Upper lobe of right lung (tissue), 1 donor: ENCODE data around the gene DNAJC10. TPM values are rescaled to one million over a fixed set of nuclear protein-coding genes. Genes with fewer than 3 reads are reported as not detected.

Experiments used
- ATAC-seq: fragments of 200-7000 bp; cut with Tn5 transposase; one replicate; pipeline ENCODE4 v1.9.1; 2020; ENCODE audit warnings: mild to moderate bottlenecking, moderate library complexity
- DNase-seq: peaks from one replicate; pipeline ENCODE4 v3.0.0-alpha.2; 2020
- H3K27ac ChIP-seq: fragments of 200-600 bp; one replicate; pipeline ENCODE4 v1.8.0; 2022
- H3K27me3 ChIP-seq: fragments of 200-600 bp; one replicate; pipeline ENCODE4 v1.8.0; 2022; ENCODE audit warnings: mild to moderate bottlenecking
- H3K36me3 ChIP-seq: fragments of 200-600 bp; one replicate; pipeline ENCODE4 v1.8.0; 2022
- H3K4me1 ChIP-seq: fragments of 200-600 bp; one replicate; pipeline ENCODE4 v1.8.0; 2022
- H3K4me3 ChIP-seq: fragments of 200-600 bp; one replicate; pipeline ENCODE4 v1.8.0; 2022; ENCODE audit warnings: mild to moderate bottlenecking
- H3K9me3 ChIP-seq: fragments of 200-600 bp; one replicate; pipeline ENCODE4 v1.8.0; 2022
- CTCF ChIP-seq: fragments of 200-600 bp; IDR thresholded peaks from one replicate; pipeline ENCODE4 v1.8.0; 2022; ENCODE audit warnings: antibody characterized with exemption
- intact Hi-C: fragments of 100-400 bp; cut with DNase I; formaldehyde crosslinking; loops from one replicate; pipeline ENCODE4 v1.11.0; 2022
- total RNA-seq: library from RNA; stranded (reverse); fragmentation: NEBNext Ultra II Directional; extraction: Animal tissue kit (Norgen Biotek cat#: 25700); gene quantifications from one replicate; pipeline ENCODE4 v1.2.1, GENCODE V29; 2021
- donor health status: DM: no; HTN: yes; CAD: no; lungs with severe emphysema.

Gene DNAJC10
- total RNA-seq, 1 donor from 2014 or later: 79.9 TPM

GRCh38 chr2:182804128-182804527 lies 88.1 kb downstream of the DNAJC10 start:
- intact Hi-C loops: no loop called here
- no peaks in the 10 kb centered on the region for H3K9me3 ChIP-seq
- no peaks in the 10 kb centered on the region for H3K36me3 ChIP-seq
- no peak overlapping the region for H3K4me3 ChIP-seq
- TF ChIP-seq CTCF: no peak
- peaks cover 5% of the 10 kb centered on the region for H3K27me3 ChIP-seq
- DNase-seq (no peak), ATAC-seq (no peak)
- no peaks in the 10 kb centered on the region for H3K4me1 ChIP-seq
- no peak overlapping the region for H3K27ac ChIP-seq

GRCh38 chr2:182807319-182807718 lies 91.3 kb downstream of the DNAJC10 start:
- no peak overlapping the region for H3K27ac ChIP-seq
- H3K36me3 ChIP-seq: no peaks in the 10 kb centered on the region
- H3K4me3 ChIP-seq: no peak overlapping the region
- intact Hi-C loops: no loop called here
- no peaks in the 10 kb centered on the region for H3K4me1 ChIP-seq
- no peaks in the 10 kb centered on the region for H3K9me3 ChIP-seq
- no peak for TF ChIP-seq CTCF
- DNase-seq (no peak), ATAC-seq (no peak)
- no peaks in the 10 kb centered on the region for H3K27me3 ChIP-seq

- Histone ChIP-seq H3K4me3 (no peak overlapping the region), H3K36me3 (no peaks in the 10 kb centered on the region), H3K9me3 (no peaks in the 10 kb centered on the region), H3K27me3 (no peaks in the 10 kb centered on the region), H3K27ac (no peak overlapping the region), H3K4me1 (no peaks in the 10 kb centered on the region)
- intact Hi-C loops: no loop called here
- DNase-seq (no peak), ATAC-seq (no peak)
- TF ChIP-seq CTCF: no peak
These were observed 94.0 kb downstream of the DNAJC10 start for GRCh38 chr2:182810087-182810486.

- ATAC-seq: peak; percentile 20
- no peak for TF ChIP-seq CTCF
- intact Hi-C loops: no loop called here
- H3K4me1 ChIP-seq: no peaks in the 10 kb centered on the region
- no peak overlapping the region for H3K27ac ChIP-seq
- no peak overlapping the region for H3K4me3 ChIP-seq
- no peak for DNase-seq
- no peaks in the 10 kb centered on the region for H3K36me3 ChIP-seq
- no peaks in the 10 kb centered on the region for H3K9me3 ChIP-seq
- H3K27me3 ChIP-seq: no peaks in the 10 kb centered on the region
These were observed 98.3 kb downstream of the DNAJC10 start for GRCh38 chr2:182814380-182814779.

GRCh38 chr2:182814804-182815203 lies 98.7 kb downstream of the DNAJC10 start:
- no peak for ATAC-seq
- DNase-seq: no peak
- intact Hi-C loops: no loop called here
- Histone ChIP-seq H3K4me1 (no peaks in the 10 kb centered on the region), H3K27ac (no peak overlapping the region), H3K9me3 (no peaks in the 10 kb centered on the region), H3K36me3 (no peaks in the 10 kb centered on the region), H3K27me3 (no peaks in the 10 kb centered on the region), H3K4me3 (no peak overlapping the region)
- no peak for TF ChIP-seq CTCF

- no peak overlapping the region for H3K4me3 ChIP-seq
- no peaks in the 10 kb centered on the region for H3K27me3 ChIP-seq
- H3K4me1 ChIP-seq: no peaks in the 10 kb centered on the region
- intact Hi-C loops: no loop called here
- no peak for DNase-seq
- H3K36me3 ChIP-seq: no peaks in the 10 kb centered on the region
- H3K9me3 ChIP-seq: no peaks in the 10 kb centered on the region
- peak overlapping the region; percentile 36 for H3K27ac ChIP-seq
- no peak for TF ChIP-seq CTCF
- no peak for ATAC-seq
These were observed 100.8 kb downstream of the DNAJC10 start for GRCh38 chr2:182816866-182817265.
